ENCODE measurements around the gene CEP135.

DNA sequence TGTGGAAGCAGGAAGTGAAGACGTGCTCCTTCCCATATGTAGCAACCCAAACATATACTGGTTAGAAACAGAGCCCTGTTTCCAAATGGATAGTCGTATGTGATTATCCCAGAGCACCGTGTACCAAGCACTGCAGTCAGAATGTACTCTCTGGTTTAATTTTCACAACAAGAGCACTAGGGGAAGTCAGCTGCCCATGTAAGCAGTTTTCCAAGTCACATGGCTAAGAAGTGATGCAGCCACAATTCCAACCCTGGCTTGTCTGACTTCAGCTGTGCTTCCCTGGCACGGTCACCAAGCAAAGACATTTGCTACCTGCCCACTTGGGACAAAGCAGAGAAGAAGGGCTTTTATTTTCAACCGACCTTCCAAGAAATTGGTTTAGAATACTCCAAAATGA, 28.2 kb upstream of the CEP135 start:
- TF ChIP-seq POLR2AphosphoS5 (IDR thresholded peaks at IDR 0.05; ENCODE audit: borderline replicate concordance, low read depth, low read length), result no peak
- TF ChIP-seq EZH2 (IDR thresholded peaks at IDR 0.05), result no peak
